ENCODE measurements around the gene RHBDL3.
A peak's percentile ranks its signal among the peaks of the same experiment; 100 is the strongest.

The RHBDL3 gene

DNA sequence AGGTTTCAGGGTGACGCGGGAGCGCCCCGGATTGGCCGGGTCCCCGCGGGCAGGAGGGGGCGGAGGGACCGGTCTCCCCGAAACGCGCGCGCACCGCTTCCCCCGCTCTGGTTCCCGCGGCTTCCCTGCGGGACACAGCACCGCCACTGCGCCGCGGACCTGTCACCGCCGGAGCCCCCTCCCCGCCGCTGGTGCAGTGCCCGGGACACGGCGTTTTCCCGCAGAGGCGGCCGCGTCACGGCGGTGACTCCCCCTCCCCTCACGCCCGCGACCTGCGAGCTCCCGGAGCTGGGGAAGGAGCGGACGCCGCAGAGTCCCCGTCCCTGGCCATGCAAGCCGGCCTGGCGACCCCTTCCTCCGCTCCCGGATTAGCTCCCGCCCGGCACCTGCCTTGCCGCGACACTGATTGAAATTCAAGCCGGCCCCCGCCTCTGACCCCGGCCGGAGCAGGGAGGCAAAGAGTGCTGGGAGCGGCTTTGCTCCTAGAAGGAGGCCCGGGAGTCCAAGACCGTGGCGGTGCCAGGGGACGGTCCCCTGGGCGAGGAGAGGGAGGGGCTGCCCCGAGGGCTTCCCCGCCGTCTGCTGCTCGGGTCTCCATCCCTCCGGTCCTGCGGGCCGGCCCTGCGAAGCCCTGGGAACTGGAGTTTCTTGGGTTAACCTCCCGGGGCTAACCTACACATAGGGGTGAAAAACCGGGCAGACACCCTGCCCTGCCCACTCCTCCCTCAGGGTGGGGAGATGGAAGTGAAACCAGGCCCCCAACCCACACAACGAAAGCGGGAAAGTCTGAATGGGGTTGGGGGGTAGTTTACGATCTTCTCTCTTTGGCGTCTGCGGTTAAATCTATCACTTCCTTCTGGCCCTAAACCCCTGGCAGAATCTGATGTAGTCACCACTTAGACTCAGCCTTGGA is 1.0 kb downstream of the RHBDL3 start:
- no peak for DNase-seq (ENCODE audit: low spot score)

DNA sequence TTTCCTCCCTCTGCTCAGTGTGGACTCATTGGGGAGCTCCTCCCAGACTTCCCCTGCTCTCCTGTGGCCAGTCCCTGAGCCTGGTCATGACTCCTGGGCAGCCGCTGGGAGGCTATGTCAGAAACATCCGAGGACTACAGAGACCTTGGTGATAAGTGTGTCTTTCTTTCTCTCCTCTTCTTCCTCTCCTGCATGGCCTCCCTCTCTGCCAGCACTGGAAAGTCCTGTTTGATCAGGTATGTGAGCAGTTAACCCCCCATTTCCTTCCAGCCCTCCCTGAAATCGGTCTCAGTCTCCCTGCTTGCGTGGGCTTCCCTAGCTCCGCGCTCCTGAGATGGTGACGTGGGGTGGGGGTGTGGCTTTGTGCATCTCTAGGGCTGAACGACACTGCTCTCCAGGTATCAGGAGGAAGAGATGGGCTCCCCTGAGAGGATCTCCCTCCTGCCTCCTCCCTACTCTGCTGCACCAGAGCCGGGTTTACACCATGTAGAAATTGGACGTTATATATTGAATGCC is 2.1 kb downstream of the RHBDL3 start:
- DNase-seq (ENCODE audit: low spot score) = peak; percentile 40

DNA sequence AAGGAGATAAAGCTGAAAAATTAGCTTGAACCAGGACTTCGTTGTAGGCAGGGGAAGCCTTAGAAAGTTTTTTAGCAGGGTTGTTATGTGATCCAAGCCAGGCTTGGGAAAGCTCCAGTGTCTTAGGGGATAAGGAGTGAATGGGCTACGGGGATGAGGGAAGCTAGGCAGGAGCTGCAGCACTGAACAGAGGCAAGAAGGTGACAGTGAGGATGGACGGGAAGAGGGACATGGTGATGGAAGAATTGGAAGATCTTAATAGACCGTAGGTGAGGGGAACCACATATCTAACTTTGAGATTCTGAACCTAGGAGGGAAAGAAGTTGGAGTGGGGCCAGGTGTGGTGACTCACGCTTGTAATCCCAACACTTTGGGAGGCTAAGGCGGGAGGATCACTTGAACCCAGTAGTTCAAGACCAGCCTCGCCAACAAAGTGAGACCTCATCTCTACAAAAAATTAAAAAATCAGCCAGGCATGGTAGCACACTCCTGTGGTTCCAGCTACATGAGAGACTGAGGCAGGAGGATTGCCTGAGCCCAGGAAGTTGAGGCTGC is 3.2 kb downstream of the RHBDL3 start:
- no peak for DNase-seq (ENCODE audit: low spot score)

DNA sequence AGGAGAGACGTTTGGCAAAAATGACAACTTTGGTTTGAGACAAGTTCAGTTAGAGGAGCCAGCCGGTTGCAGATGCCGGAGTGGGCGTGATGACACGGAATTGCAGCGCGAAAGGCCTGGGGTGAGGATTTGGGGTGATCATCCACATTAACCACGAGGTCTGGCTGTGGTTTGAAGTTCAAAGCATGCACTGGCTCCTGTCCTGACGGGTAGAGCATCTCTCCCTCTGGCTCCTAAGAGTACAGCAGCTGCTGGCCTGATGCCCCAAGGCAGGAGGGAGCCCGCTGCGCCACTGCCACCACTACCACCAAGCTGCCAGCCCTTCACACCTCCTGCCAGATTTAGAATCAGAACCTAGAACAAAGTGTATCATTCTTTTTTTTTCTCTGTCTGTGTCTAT is 3.7 kb downstream of the RHBDL3 start:
- no peak for DNase-seq (ENCODE audit: low spot score)

DNA sequence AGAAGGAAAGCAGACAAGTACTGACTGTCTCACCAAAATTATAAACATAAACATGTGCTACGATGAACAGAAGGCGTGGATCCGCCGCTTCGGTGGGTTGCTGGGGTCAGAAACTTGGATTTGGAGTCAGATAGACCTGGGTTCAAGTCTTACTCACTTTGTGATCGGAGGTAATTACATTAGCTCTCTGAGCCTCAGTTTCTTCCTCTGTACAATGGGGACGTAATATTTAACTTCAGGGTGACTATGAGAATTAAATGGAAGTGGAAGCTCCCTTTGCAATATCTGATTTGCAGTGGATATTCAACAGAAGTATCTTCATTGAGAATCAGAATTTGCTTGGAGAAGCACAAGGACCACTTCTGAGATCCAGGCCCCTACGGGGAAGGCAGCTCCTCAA is 6.2 kb downstream of the RHBDL3 start:
- DNase-seq (ENCODE audit: low spot score) = no peak

DNA sequence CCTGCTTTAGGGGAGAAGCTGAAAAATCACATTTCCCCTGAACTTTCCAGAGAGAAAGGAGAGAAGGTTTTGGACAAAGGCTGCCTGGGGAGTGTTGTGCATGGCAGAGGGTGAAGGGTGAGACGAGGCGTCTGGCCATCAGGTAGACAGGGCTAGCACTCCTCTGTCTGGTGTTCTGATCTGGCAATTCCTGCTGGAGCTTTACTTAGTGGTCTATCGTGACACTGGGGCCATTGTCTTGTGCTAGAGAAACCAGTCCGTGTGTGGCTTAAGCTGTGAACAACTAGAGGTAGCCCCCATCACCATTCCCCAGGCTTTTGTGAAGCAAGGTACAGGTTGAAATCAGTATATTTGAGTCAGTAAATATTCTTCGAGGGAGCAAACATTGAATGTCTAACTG is 8.5 kb downstream of the RHBDL3 start:
- no peak for DNase-seq (ENCODE audit: low spot score)

DNA sequence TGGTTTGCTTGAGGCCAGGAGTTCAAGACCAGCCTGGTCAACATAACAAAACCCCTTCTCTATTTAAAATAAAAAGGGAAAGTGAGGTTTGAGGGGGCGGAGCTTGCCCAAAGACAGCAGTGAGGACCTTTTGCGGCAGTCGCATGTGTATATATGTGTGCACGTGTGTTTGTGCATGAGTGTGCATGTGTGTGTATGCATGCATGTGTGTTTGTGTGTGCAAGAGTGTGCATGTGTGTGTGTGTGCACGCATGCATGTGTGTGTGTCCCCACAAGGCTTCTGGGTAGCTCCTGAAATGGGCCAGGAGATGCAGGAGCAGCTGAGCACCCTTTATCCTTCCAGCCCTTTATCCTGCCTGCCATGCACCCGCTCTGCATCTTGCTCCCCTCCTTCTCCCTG is 9.0 kb downstream of the RHBDL3 start:
- no peak for DNase-seq (ENCODE audit: low spot score)

DNA sequence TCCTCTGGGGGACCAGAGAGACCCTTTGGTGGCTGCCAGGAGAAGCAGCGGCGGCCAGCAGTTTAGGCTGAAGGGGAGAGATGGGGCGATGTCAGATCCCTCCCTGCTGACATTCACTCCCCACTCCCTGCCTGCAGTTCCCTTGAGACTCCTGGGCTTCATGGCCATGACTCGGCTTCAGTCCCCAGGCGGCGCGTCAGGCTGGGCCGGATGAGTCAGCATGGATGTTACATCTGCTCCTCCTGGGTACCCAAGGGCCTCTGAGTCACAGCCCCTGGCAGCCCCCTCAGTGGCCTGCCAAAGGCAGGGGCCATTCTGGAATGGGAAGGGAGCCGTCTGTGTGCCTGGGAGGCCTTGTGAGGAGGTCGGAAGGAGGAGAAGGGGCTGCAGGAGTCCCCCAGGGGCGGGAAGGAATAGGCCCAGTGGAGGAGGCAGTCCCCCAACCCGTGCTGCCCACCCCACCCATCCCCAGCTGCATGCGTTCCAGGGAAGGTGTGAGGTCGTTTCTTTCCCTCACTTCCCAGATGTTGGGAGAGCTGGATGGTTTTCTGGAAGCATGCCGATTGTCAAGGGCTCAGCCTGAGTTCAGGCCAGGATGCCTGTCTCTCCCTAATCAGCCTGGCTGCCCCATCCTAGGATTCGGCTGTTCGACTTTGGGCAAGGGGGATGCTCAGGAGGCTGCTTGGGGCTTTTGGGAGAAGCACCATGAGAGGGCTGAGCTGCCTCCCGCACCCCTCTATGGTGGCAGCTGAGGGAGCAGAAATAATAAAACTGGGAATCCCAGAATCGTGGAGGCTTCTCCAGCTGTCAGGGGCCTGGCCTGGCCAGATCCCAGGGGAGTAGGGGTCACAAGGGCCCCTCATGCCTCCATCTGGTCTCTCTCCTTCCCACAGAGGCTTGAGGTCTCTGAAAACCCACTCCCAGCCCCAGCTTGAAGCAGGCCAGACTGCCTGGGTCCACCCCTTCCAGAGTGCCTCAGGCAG is 9.7 kb downstream of the RHBDL3 start:
- DNase-seq (ENCODE audit: low spot score) = peak; percentile 88

DNA sequence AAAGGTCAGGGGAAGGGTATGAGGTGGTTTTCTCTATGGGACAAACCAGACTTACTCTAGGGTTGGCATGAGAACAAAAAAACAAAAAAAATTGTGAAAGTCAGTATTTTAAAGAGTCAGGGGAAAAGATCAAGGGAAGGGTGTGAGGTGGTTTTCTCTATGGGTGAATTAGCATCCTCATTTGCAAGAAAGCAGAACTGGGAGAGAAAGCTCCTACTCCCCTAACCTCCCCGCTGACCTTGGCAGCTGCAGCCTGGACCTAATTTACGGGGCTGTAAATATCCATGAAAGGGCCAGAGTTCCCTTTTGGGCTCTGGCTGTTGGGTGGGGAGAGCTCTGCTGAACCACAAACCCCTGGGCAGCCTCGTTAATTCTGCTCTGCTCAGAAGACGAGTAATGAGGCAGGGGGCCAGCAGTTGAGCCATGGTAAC is 10.6 kb downstream of the RHBDL3 start:
- no peak for DNase-seq (ENCODE audit: low spot score)

DNA sequence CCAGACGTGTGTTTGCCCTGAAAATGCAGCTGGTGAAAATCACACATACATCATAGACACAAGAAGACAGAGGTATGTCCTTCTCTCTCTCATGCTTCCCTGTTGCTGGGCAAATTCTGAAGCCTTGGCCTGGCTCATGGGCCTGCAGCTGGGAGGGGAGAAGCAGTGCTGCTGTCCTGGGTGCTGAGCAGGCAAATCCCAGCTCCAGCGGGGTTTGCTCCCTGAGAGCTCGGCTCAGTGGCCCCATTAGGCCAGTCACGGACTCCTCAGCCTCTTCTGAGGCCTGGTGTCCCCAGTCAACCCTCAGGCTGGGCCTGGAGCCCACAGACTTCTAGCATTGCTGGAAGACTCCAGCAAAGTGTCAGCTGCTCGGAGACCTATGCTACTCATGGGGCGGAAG is 11.7 kb downstream of the RHBDL3 start:
- no peak for DNase-seq (ENCODE audit: low spot score)

DNA sequence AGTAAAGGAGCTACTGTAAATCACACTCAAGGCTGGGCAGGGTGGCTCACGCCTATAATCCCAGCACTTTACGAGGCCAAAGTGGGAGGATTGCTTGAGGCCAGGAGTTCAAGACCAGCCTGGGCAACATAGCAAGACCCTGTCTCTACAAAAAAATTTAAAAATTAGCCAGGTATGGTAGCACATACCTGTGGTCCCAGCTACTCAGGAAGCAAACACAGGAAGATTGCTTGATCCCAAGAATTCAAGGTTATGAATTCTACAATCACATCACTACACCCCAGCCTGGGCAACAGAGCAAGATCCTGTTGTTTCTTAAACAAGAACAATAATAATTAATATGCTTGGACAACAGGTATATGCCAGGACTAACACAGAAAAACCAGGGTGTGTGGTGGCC is 13.2 kb downstream of the RHBDL3 start:
- DNase-seq (ENCODE audit: low spot score) = no peak

DNA sequence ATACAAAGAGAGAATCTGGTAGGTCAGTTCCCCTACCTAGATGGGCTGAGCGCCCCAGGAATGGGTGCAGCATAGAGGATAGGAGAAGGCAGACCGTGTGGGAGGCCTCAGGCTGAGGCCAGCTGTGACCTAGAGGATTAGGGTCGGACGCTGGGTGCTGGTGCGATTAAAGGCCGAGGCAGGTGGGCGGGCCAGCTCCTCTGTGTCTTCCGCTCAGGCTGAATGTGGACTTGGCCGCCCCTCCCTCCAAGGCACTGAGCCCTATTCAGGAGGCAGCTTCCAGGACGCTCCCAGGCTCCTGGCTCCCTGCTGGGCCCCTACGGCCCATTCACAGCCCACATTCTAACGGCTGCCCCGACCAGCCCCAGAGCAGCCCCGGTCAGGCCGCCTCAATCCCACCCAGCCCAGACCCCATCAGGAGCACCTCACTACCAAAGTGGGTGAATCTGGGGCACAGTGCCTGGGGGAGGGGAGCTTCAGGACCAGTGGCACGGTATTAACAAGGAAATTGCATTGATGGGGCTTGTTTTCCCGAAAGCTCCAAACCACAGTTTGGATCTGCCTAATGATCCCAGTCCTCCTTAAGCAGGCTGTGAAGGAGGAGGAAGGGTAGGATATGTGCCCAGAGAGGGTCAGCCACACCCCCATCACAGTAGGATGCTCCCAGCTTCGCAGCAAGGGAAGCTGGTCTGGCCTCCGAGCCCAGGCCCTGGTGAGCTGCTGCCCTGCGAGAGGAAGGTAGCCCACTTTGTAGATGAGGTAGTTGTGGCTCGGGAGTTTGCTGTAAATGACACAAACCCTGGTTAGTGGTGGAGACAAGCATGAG is 14.5 kb downstream of the RHBDL3 start:
- no peak for DNase-seq (ENCODE audit: low spot score)

DNA sequence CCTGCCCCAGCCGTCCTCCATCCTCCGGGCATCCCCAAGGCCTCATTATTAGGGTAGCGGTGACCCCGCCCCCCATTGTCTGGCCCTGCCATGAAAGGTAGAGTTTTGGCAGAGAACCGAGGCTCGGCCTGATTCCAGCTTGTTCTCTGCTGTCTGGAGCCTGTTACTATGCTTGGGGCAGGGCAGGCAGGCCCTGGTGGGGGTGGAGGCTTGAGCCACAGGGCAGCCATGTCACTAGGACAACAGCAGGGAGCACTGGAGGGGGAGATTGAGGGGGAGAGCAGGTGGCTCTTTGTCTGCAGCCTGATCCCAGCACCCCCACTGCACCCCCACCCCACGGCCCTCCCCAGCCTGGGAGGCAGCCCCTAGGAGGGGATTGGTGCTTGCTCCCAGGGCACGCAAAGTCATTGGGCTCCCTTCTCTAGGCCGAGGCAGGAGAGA is 15.4 kb downstream of the RHBDL3 start:
- DNase-seq (ENCODE audit: low spot score) = no peak

DNA sequence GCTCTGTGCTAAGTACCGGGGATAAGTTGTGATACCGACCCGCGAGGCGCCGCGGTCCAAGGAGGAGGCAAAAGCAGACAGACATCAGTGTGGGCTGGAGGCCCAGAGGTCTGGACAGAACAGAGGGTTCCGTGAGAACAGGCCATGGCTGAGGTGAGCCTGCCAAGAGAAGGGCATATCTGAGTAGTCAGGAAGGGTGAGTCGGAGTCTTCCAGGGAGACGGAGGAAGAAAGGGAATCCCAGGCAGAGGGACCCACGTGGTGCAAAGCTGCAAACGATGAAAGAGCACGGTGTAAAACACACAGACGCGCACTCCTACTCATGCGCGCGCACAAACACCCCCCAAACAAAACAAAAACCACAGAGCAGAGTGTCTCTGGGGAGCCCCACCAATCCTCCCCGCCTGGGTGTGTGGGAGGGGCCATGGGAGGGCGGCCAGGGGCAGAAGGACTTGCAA is 18.1 kb downstream of the RHBDL3 start:
- peak; percentile 47 for DNase-seq (ENCODE audit: low spot score)

DNA sequence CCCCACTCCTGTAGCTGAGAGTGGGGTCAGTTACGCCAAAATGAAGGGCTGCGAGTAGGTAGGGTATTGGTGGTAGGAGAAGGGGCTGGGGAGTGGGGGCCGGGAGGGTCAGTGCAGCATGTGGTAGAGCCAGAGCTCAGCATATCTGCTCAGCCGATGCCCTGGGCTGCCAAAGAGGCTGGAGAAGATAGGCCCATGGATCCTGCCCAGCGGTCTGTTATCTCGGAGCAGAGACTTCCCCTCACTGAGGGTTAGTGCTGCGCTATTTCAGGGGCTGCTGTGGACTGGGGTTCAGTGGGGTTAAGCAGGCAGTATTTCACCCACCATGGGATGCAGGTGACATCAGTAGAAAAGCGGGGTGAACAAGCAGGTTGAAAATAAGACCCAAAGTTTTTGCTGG is 19.7 kb downstream of the RHBDL3 start:
- no peak for DNase-seq (ENCODE audit: low spot score)

DNA sequence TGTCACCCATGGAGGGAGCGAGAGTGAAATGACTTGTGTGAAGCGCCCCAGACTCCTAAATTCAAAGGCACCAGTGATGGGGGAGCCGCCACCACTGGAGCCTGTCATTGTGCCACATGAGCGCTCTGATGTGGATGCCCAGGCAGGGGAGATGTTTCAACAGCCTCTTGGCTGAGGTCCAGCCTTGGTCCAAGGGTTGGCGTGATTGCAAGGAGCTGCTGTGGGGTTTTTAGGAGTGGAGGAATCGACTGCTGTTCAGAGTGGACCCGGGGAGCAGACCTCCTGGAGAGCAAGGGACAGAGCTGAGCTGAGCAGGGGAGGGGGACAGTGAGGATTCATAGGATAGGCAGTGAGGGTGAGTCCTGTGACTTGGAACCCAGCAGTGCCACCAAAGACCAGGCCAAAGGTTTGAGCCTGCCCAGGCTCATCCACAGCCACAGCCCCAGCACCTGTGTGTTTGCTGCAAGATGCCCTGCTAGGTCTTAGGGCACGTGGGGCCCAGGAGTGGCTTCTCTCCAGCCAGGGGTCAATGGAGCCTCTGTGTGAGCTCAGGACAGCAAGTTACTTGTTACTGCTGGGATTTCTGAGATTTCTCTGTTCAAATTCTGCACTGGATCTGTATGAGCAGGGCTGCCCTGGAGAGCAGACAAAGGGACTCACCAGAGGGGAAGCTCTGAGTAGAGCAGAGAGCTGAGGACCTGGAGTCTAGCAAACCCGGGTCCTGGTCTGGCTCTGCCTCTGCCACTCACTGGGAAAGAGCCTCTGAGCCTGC is 20.3 kb downstream of the RHBDL3 start:
- peak; percentile 14 for DNase-seq (ENCODE audit: low spot score)

DNA sequence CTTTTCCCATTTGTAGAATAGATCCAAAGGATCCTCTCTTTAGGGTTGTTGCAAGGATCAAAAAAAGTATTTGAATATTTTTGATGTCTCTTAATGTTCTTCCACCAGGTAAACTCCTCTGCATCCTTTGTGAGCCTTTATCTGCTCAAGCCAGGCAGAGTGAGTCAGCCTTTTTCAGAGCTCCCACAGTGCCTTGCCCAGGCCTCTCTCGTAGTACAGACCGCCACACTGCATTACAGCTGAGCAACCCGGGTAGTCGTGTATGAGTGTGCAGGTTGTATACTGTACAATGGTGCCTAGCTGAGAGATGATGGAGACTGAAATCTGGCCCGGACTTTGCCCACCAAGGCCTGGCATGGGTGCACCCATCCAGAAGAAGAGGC is 20.9 kb downstream of the RHBDL3 start:
- no peak for DNase-seq (ENCODE audit: low spot score)

DNA sequence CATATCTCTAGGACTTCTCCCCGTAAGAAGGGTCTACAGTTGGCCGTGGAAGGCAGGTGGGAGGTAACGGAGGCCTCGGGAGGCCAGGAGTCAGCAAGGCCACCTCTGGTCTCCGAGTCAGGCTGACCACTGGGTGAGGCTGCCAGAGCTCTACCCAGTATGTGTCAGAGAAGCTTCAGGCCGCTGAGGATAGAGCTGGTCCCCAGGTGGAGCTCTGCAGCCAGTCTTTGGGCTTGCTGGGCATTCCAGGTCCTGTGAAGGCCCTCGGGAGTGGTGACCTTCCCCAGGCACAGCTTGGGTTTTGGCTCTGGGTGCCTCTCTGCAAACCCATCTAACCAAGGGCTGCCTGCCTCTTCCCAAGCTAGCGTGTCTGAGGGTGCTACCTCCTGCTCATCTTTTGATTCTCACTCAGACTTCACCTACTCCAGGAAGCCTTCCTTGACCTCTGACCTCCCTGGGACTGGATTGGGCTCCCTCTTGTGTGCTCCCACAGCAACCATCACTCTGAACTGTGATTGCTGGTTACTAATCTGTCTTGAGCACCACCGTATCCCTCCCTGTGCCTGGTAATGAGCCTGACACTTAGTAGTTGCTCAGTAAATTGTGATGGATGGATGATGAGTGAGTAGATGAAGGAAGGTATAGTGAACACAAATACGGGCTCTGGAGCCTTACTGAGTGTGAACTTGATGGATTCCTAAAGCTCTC is 22.3 kb downstream of the RHBDL3 start:
- no peak for DNase-seq (ENCODE audit: low spot score)

DNA sequence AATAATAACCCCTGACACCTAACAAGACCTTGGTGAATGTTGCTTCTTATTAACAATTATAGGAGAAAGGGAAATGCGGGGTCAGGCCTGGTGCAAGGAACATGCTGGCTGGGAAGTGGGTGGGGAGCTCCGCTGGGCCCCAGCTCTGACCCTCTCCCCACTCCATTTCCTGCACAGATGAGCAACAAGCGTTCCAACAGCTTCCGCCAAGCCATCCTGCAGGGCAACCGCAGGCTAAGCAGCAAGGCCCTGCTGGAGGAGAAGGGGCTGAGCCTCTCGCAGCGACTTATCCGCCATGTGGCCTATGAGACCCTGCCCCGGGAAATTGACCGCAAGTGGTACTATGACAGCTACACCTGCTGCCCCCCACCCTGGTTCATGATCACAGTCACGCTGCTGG is 23.0 kb downstream of the RHBDL3 start:
- DNase-seq (ENCODE audit: low spot score) = no peak

Data from kidney tubule cell (primary cell).